ENCODE data around the gene NTNG1.

DNA sequence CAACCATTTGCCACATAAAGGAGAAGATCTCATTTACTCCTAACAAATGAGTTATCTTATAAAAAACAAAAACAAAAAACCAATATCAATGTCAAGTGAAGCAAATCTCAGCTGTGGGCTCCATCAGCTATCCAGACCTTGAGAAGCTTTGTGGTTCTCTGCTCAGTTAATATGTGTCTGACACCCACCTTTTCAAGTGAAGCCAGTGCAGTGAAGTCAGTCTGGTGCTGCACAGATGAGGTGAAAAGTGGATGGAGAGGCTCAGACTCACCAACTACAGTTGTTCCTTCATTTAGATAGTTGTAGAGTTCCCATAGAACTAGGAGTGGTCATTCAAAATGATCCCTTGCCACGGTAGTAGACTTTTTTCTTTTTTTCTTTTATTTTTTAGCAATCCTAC lies 106.8 kb downstream of the NTNG1 start:
- TF ChIP-seq, protein P1, sequence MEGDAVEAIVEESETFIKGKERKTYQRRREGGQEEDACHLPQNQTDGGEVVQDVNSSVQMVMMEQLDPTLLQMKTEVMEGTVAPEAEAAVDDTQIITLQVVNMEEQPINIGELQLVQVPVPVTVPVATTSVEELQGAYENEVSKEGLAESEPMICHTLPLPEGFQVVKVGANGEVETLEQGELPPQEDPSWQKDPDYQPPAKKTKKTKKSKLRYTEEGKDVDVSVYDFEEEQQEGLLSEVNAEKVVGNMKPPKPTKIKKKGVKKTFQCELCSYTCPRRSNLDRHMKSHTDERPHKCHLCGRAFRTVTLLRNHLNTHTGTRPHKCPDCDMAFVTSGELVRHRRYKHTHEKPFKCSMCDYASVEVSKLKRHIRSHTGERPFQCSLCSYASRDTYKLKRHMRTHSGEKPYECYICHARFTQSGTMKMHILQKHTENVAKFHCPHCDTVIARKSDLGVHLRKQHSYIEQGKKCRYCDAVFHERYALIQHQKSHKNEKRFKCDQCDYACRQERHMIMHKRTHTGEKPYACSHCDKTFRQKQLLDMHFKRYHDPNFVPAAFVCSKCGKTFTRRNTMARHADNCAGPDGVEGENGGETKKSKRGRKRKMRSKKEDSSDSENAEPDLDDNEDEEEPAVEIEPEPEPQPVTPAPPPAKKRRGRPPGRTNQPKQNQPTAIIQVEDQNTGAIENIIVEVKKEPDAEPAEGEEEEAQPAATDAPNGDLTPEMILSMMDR (IDR thresholded peaks at IDR 0.05): no peak
- no peak for TF ChIP-seq POLR2A (IDR thresholded peaks at IDR 0.05)

All from esophagus squamous epithelium (tissue), 4 donors.